ENCODE results near the gene TMEM127.

The TMEM127 gene

GRCh38 chr2:96198921-96199320 lies 66.9 kb downstream of the TMEM127 start:
- TF ChIP-seq, protein P1, sequence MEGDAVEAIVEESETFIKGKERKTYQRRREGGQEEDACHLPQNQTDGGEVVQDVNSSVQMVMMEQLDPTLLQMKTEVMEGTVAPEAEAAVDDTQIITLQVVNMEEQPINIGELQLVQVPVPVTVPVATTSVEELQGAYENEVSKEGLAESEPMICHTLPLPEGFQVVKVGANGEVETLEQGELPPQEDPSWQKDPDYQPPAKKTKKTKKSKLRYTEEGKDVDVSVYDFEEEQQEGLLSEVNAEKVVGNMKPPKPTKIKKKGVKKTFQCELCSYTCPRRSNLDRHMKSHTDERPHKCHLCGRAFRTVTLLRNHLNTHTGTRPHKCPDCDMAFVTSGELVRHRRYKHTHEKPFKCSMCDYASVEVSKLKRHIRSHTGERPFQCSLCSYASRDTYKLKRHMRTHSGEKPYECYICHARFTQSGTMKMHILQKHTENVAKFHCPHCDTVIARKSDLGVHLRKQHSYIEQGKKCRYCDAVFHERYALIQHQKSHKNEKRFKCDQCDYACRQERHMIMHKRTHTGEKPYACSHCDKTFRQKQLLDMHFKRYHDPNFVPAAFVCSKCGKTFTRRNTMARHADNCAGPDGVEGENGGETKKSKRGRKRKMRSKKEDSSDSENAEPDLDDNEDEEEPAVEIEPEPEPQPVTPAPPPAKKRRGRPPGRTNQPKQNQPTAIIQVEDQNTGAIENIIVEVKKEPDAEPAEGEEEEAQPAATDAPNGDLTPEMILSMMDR (conservative IDR thresholded peaks at IDR 0.05; ENCODE audit: control insufficient read depth, insufficient read depth, low read depth, low read length), result no peak
- DNase-seq (ENCODE audit: low read depth), result no peak
- H3K4me3 ChIP-seq (ENCODE audit: control insufficient read depth, low read depth, low read length), result no peak overlapping the region

Measured in fibroblast of mammary gland (primary cell).